ENCODE data around the gene DAPK2.

- no peak for TF ChIP-seq CTCF (IDR thresholded peaks at IDR 0.05; ENCODE audit: low read depth, low read length)
- no peak for TF ChIP-seq MAX (IDR thresholded peaks at IDR 0.05; ENCODE audit: low read depth, low read length)
Measured at GRCh38 chr15:63889831-63890230, 156.5 kb downstream of the DAPK2 start.
